Bronchial epithelial cell (primary cell): ENCODE measurements around the gene TULP4. TPM values are rescaled to one million over a fixed set of nuclear protein-coding genes. Genes with fewer than 3 reads are reported as not detected.
"Not testable (repeated sequence)": the region's sequence is repeated elsewhere in the genome, so short reads cannot be mapped to it uniquely, and the experiment has no call there.

Experiments
- DNase-seq: peaks from one replicate; pipeline ENCODE4 v3.0.0-alpha.2; 2010; ENCODE audit warnings: low read depth
- FAIRE-seq: peaks from 2 replicates; lab custom pipeline; 2011; peaks lifted over from hg19 to GRCh38; lab: Jason Lieb, UNC
- H3K27me3 ChIP-seq: 2 replicates; pipeline ENCODE4 v1.5.1; 2011; ENCODE audit warnings: low read length; ENCODE audit not compliant: control insufficient read depth, insufficient read depth
- H3K36me3 ChIP-seq: 2 replicates; pipeline ENCODE4 v1.5.1; 2011; ENCODE audit warnings: low read length; ENCODE audit not compliant: control insufficient read depth, insufficient read depth
- H3K4me3 ChIP-seq: 2 replicates; pipeline ENCODE4 v1.5.1; 2011; ENCODE audit warnings: mild to moderate bottlenecking, low read depth, low read length, control low read depth
- CTCF ChIP-seq: IDR thresholded peaks from 2 replicates; pipeline ENCODE4 v1.5.1; 2011; ENCODE audit warnings: mild to moderate bottlenecking, moderate library complexity, low read length, control low read depth, inconsistent platforms; ENCODE audit not compliant: insufficient read depth, severe bottlenecking
- total RNA-seq: library from RNA; depleted of rRNA; stranded (reverse); fragments of >200 nt; gene quantifications from 2 replicates; pipeline ENCODE4 v1.2.1, GENCODE V29; 2014

TULP4 gene
- total RNA-seq, 1 donor from 2014 or later, result 127 TPM

GRCh38 chr6:158556113-158556512, 243.8 kb downstream of the TULP4 start:
- FAIRE-seq (no peak), DNase-seq (no peak)
- no peaks in the 10 kb centered on the region for H3K36me3 ChIP-seq
- no peak for TF ChIP-seq CTCF
- H3K4me3 ChIP-seq, result no peak overlapping the region
- no peaks in the 10 kb centered on the region for H3K27me3 ChIP-seq

GRCh38 chr6:158557110-158557509, 244.8 kb downstream of the TULP4 start:
- not testable (repeated sequence) for DNase-seq, H3K4me3 ChIP-seq, H3K36me3 ChIP-seq, FAIRE-seq, H3K27me3 ChIP-seq

GRCh38 chr6:158557927-158558326, 245.7 kb downstream of the TULP4 start:
- H3K4me3 ChIP-seq, result no peak overlapping the region
- TF ChIP-seq CTCF, result no peak
- H3K36me3 ChIP-seq, result no peaks in the 10 kb centered on the region
- DNase-seq (no peak), FAIRE-seq (no peak)
- no peaks in the 10 kb centered on the region for H3K27me3 ChIP-seq

GRCh38 chr6:158558415-158559306, 246.4 kb downstream of the TULP4 start:
- FAIRE-seq, result no peak
- DNase-seq, result no peak
- no peaks in the 10 kb centered on the region for H3K36me3 ChIP-seq
- no peak for TF ChIP-seq CTCF
- H3K27me3 ChIP-seq, result no peaks in the 10 kb centered on the region
- H3K4me3 ChIP-seq, result no peak overlapping the region

- peak overlapping the region; percentile 82 for H3K4me3 ChIP-seq
- TF ChIP-seq CTCF, result no peak
- DNase-seq, result no peak
- H3K36me3 ChIP-seq, result no peaks in the 10 kb centered on the region
- no peaks in the 10 kb centered on the region for H3K27me3 ChIP-seq
- no peak for FAIRE-seq
Measured at GRCh38 chr6:158559338-158559894, 247.2 kb downstream of the TULP4 start.
